HepG2 (cell line): ENCODE data around the gene DIAPH3. TPM values are rescaled to one million over a fixed set of nuclear protein-coding genes. Genes with fewer than 3 reads are reported as not detected.

ENCODE experiments used
- ATAC-seq: fragments of 200-7000 bp; cut with Tn5 transposase; 3 replicates; pipeline ENCODE4 v1.9.1; 2020; ENCODE audit warnings: mild to moderate bottlenecking, moderate library complexity
- BruUV-seq: library from RNA; stranded (reverse); fragments of 400-500 nt; replicated peaks from 2 replicates; lab custom pipeline; 2021; lab: Mats Ljungman, UMichigan
- CTCF ChIA-PET: fragments of 300-600 bp; formaldehyde crosslinking; extraction: SDS; loops from one replicate; lab custom pipeline; 2021; ENCODE audit warnings: low total read pairs, inconsistent platforms, low intra/inter-chr PET ratio; lab: Yijun Ruan, JAX
- POLR2A ChIA-PET: fragments of 350-600 bp; sonication (Branson Sonifier 250); formaldehyde crosslinking; loops from one replicate; lab custom pipeline; 2020; ENCODE audit warnings: antibody characterized with exemption, inconsistent platforms; lab: Yijun Ruan, JAX
- DNase-seq: peaks from one replicate; pipeline ENCODE4 v3.0.0-alpha.2; 2015; ENCODE audit warnings: low spot score
- FAIRE-seq: peaks from 3 replicates; lab custom pipeline; 2011; peaks lifted over from hg19 to GRCh38; lab: Jason Lieb, UNC
- H2AFZ ChIP-seq: one replicate; pipeline ENCODE4 v1.6.1; 2011; ENCODE audit warnings: low read length, inconsistent platforms
- H3K27ac ChIP-seq: fragments of 300-600 bp; 3 replicates; pipeline ENCODE4 v1.8.0; 2011; ENCODE audit warnings: mixed run types, mild to moderate bottlenecking, mixed read lengths, low read length, inconsistent platforms; ENCODE audit not compliant: insufficient read depth; ENCODE audit errors: extremely low read length
- H3K27me3 ChIP-seq, 2 experiments: fragments of 200-600 bp in 1 of 2; 2 replicates in 1 of 2; 3 replicates in 1 of 2; pipeline versions ENCODE4 v1.6.0 to v1.8.0; 2011; ENCODE audit warnings: low read length in 2 of 2, mild to moderate bottlenecking in 2 of 2, moderate library complexity in 2 of 2, inconsistent platforms in 1 of 2; ENCODE audit not compliant: insufficient read depth in 2 of 2, control insufficient read depth in 1 of 2
- H3K36me3 ChIP-seq, 2 experiments: fragments of 200-600 bp in 1 of 2; replicated peaks in 1 of 2; 2 replicates in 1 of 2; 3 replicates in 1 of 2; pipeline versions ENCODE4 v1.5.1 to v1.8.0; 2011; ENCODE audit warnings: low read length in 2 of 2, inconsistent platforms in 1 of 2; ENCODE audit not compliant: insufficient read depth in 2 of 2, control insufficient read depth in 1 of 2
- H3K4me1 ChIP-seq: 2 replicates; pipeline ENCODE4 v1.5.1; 2012; ENCODE audit warnings: low read length, inconsistent platforms; ENCODE audit not compliant: insufficient read depth
- H3K4me2 ChIP-seq: 2 replicates; pipeline ENCODE4 v1.6.0; 2011; ENCODE audit warnings: low read depth, low read length, inconsistent platforms
- H3K4me3 ChIP-seq, 3 experiments: fragments of 200-600 bp in 1 of 3; sonication (generic), shearing (Covaris generic) in 1 of 3; replicated peaks in 1 of 3; 2 replicates each; pipeline ENCODE4 v1.5.1; 2011 to 2016; ENCODE audit warnings: low read length in 3 of 3, inconsistent platforms in 2 of 3, low read depth in 2 of 3, mild to moderate bottlenecking in 2 of 3, control low read depth in 1 of 3, mixed read lengths in 1 of 3; ENCODE audit not compliant: insufficient read depth in 1 of 3
- H3K79me2 ChIP-seq: one replicate; pipeline ENCODE4 v1.6.1; 2011; ENCODE audit warnings: low read length, inconsistent platforms; ENCODE audit not compliant: insufficient read depth
- H3K9ac ChIP-seq: 2 replicates; pipeline ENCODE4 v1.6.0; 2011; ENCODE audit warnings: mild to moderate bottlenecking, low read depth, low read length, inconsistent platforms; ENCODE audit not compliant: insufficient read depth
- H3K9me3 ChIP-seq: 2 replicates; pipeline ENCODE4 v1.5.1; 2012; ENCODE audit warnings: mild to moderate bottlenecking, low read length
- H4K20me1 ChIP-seq: 2 replicates; pipeline ENCODE4 v1.6.0; 2011; ENCODE audit warnings: inconsistent platforms, mild to moderate bottlenecking, low read length, moderate library complexity; ENCODE audit not compliant: insufficient read depth
- CHCHD3 ChIP-seq: sonication (generic); formaldehyde crosslinking; IDR thresholded peaks from 2 replicates; pipeline ENCODE4 v1.8.0; 2022; ENCODE audit warnings: mild to moderate bottlenecking, missing genetic modification reagents, moderate library complexity
- RARA ChIP-seq: IDR thresholded peaks from 2 replicates; pipeline ENCODE4 v1.6.1; 2016; ENCODE audit warnings: missing genetic modification reagents, missing compliant biosample characterization
- SAFB2 ChIP-seq: sonication (generic); formaldehyde crosslinking; IDR thresholded peaks from 2 replicates; pipeline ENCODE4 v1.5.1; 2020; ENCODE audit warnings: missing genetic modification reagents, low read depth, mild to moderate bottlenecking, borderline replicate concordance
- ZBTB38 ChIP-seq: sonication (generic); formaldehyde crosslinking; IDR thresholded peaks from 2 replicates; pipeline ENCODE4 v1.5.1; 2020; ENCODE audit warnings: mild to moderate bottlenecking, missing genetic modification reagents
- ZMYM4 ChIP-seq: sonication (generic); formaldehyde crosslinking; IDR thresholded peaks from 2 replicates; pipeline ENCODE4 v1.8.1; 2023; ENCODE audit warnings: mild to moderate bottlenecking, missing genetic modification reagents
- ZNF10 ChIP-seq: sonication (generic); formaldehyde crosslinking; IDR thresholded peaks from 2 replicates; pipeline ENCODE4 v1.4.0; 2020; ENCODE audit warnings: mild to moderate bottlenecking, low read depth, missing genetic modification reagents, borderline replicate concordance
- WGBS: methylation state at CpG from one replicate; pipeline ENCODE4 v1.1.6; 2017; ENCODE audit warnings: low lambda C conversion rate; 5-methylcytosine and 5-hydroxymethylcytosine counted together
- in situ Hi-C: cut with HindIII; loops from 2 replicates; pipeline ENCODE4 v1.10.0; 2017; ENCODE audit warnings: low pct_unique_long_range_greater_than_20kb; ENCODE audit not compliant: extremely low pct_ligation_motif_present
- intact Hi-C: fragments of 100-400 bp; cut with micrococcal nuclease; formaldehyde crosslinking; loops from one replicate; pipeline ENCODE4 v1.10.0; 2022; ENCODE audit not compliant: unreplicated experiment
- polyA plus RNA-seq, 8 experiments: library from polyadenylated mRNA; depleted of rRNA in 3 of 8; stranded (reverse) in 7 of 8; unstranded in 1 of 8; fragments of >200 nt; fragmentation: Illumina TruSeq in 4 of 8; extraction: Trizol in 4 of 8; gene quantifications; 2 replicates each; pipeline versions ENCODE4 v1.2.1 to v1.2.3, GENCODE V29; 2011 to 2016; ENCODE audit warnings: low read depth in 4 of 8, missing spikeins in 1 of 8, mixed read lengths in 1 of 8; ENCODE audit not compliant: insufficient read depth in 1 of 8
- total RNA-seq, 5 experiments: library from RNA; depleted of rRNA; stranded (reverse); fragments of >200 nt; fragmentation: Illumina TruSeq; extraction: Trizol; gene quantifications; 2 replicates each; pipeline ENCODE4 v1.2.3, GENCODE V29; 2016; ENCODE audit warnings: low read depth in 1 of 5
- TF ChIP-seq, protein P1 (sequence below): sonication (generic); formaldehyde crosslinking; IDR thresholded peaks from 2 replicates; pipeline ENCODE4 v1.4.0; 2020; ENCODE audit warnings: mild to moderate bottlenecking, missing genetic modification reagents
- TF ChIP-seq, protein P2 (sequence below): sonication (generic); formaldehyde crosslinking; IDR thresholded peaks from 2 replicates; pipeline ENCODE4 v1.4.0; 2020; ENCODE audit warnings: mild to moderate bottlenecking, missing genetic modification reagents

Gene DIAPH3
- total and polyA plus RNA-seq, 2 of the 13 experiments (the other 11 are each of a cell fraction or from before 2014, with no cell fraction given) = 4.0 to 9.3 TPM

DNA sequence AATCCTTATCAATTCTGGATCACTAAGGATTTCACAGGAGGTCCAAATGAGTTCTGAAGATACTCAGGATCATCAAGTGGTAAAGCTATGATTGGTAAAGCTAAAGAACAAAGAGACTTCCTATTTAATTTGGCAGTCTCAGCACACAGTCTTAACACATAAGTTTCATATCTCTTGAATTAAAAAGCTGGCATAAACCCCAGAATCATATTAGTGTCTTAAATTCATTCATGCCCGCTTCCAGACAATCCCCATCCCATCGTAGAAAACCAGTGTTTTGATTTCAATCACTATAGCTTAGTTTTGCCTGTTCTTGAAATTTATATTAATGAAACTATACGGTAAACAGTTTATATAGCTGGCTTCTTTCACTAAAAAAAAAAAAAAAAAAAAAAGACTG lies 278.7 kb downstream of the DIAPH3 start:
- POLR2A ChIA-PET = no interaction called here
- TF ChIP-seq, protein P1, sequence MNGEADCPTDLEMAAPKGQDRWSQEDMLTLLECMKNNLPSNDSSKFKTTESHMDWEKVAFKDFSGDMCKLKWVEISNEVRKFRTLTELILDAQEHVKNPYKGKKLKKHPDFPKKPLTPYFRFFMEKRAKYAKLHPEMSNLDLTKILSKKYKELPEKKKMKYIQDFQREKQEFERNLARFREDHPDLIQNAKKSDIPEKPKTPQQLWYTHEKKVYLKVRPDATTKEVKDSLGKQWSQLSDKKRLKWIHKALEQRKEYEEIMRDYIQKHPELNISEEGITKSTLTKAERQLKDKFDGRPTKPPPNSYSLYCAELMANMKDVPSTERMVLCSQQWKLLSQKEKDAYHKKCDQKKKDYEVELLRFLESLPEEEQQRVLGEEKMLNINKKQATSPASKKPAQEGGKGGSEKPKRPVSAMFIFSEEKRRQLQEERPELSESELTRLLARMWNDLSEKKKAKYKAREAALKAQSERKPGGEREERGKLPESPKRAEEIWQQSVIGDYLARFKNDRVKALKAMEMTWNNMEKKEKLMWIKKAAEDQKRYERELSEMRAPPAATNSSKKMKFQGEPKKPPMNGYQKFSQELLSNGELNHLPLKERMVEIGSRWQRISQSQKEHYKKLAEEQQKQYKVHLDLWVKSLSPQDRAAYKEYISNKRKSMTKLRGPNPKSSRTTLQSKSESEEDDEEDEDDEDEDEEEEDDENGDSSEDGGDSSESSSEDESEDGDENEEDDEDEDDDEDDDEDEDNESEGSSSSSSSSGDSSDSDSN (CRISPR knock-in tag) = no peak
- TF ChIP-seq ZBTB38 (no peak), CHCHD3 (no peak)
- TF ChIP-seq, protein P2, sequence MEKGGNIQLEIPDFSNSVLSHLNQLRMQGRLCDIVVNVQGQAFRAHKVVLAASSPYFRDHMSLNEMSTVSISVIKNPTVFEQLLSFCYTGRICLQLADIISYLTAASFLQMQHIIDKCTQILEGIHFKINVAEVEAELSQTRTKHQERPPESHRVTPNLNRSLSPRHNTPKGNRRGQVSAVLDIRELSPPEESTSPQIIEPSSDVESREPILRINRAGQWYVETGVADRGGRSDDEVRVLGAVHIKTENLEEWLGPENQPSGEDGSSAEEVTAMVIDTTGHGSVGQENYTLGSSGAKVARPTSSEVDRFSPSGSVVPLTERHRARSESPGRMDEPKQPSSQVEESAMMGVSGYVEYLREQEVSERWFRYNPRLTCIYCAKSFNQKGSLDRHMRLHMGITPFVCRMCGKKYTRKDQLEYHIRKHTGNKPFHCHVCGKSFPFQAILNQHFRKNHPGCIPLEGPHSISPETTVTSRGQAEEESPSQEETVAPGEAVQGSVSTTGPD (CRISPR knock-in tag) = no peak
- TF ChIP-seq, all 625 proteins: peak for 0
- WGBS = 98% methylated on average over 3 of the region's 3 CpGs

DNA sequence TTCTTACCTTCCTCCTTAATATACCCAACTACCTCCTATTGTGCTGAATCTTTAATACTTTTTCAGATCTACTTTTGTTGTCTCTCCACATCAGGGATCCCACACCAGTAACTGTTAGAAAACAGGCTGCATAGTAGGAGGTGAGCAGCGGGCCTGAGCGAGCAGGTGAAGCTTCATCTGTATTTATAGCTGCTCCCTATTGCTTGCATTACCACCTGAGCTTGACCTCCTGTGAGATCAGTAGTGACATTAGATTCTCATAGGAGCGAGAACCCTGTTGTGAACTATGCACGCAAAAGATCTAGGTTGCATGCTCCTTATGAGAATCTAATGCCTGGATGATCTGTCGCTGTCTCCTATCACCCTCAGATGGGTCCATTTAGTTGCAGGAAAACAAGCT lies 279.8 kb downstream of the DIAPH3 start:
- no peak for FAIRE-seq
- no peak overlapping the region for H2AFZ ChIP-seq
- H3K9ac ChIP-seq = no peak overlapping the region
- intact Hi-C loops = no loop called here
- no peaks in the 10 kb centered on the region for H3K79me2 ChIP-seq
- H3K4me2 ChIP-seq = no peak overlapping the region
- H3K4me3 ChIP-seq = no peak overlapping the region
- ATAC-seq = no peak
- H3K36me3 ChIP-seq = no peaks in the 10 kb centered on the region
- no TSS peak for BruUV-seq
- no peaks in the 10 kb centered on the region for H3K4me1 ChIP-seq
- H3K27me3 ChIP-seq = no peaks in the 10 kb centered on the region
- no peak overlapping the region for H3K27ac ChIP-seq
- ChIA-PET POLR2A (no interaction called here), CTCF (no interaction called here)
- no peaks in the 10 kb centered on the region for H3K9me3 ChIP-seq
- in situ Hi-C loops = no loop called here
- 95% methylated on average over 5 of the region's 5 CpGs for WGBS
- no peak for DNase-seq
- no peaks in the 10 kb centered on the region for H4K20me1 ChIP-seq
- no peak for TF ChIP-seq RARA (CRISPR knock-in tag)
- TF ChIP-seq ZNF10 (CRISPR knock-in tag) = no peak
- no peak for TF ChIP-seq ZMYM4 (CRISPR knock-in tag)
- TF ChIP-seq SAFB2 (CRISPR knock-in tag) = no peak

More for the DNA sequence above, 278.7 kb downstream of the DIAPH3 start:
- intact Hi-C loops = no loop called here
- no peak overlapping the region for H2AFZ ChIP-seq
- no peak overlapping the region for H3K9ac ChIP-seq
- no TSS peak for BruUV-seq
- no peaks in the 10 kb centered on the region for H3K36me3 ChIP-seq
- H3K4me3 ChIP-seq = no peak overlapping the region
- no peaks in the 10 kb centered on the region for H3K27me3 ChIP-seq
- in situ Hi-C loops = no loop called here
- FAIRE-seq (no peak), ATAC-seq (no peak), DNase-seq (no peak)
- no peaks in the 10 kb centered on the region for H3K9me3 ChIP-seq
- H3K4me1 ChIP-seq = no peaks in the 10 kb centered on the region
- no peak overlapping the region for H3K4me2 ChIP-seq
- no peaks in the 10 kb centered on the region for H3K79me2 ChIP-seq
- H4K20me1 ChIP-seq = no peaks in the 10 kb centered on the region
- CTCF ChIA-PET = no interaction called here
- H3K27ac ChIP-seq = no peak overlapping the region
